Measurements from ENCODE around the gene DHTKD1.

DNA sequence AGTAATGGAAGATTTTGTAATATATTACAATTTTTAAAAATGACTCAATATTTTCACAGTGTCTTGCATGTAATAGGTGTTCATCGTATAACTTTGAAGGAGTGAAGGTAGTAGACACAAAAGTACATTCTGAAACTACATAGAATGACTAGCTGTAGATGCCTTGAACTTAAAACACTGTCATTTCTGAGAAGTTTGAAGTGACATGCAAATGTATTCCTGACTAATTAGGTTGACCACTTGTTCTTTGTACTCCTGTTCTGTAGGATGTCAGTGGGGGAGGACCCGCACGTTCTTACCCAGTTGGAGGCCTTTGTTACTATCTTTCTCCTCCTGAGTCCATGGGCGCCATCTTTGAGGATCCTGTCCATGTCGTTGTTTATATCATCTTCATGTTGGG, 91.9 kb downstream of the DHTKD1 start:
- TF ChIP-seq, protein P1, sequence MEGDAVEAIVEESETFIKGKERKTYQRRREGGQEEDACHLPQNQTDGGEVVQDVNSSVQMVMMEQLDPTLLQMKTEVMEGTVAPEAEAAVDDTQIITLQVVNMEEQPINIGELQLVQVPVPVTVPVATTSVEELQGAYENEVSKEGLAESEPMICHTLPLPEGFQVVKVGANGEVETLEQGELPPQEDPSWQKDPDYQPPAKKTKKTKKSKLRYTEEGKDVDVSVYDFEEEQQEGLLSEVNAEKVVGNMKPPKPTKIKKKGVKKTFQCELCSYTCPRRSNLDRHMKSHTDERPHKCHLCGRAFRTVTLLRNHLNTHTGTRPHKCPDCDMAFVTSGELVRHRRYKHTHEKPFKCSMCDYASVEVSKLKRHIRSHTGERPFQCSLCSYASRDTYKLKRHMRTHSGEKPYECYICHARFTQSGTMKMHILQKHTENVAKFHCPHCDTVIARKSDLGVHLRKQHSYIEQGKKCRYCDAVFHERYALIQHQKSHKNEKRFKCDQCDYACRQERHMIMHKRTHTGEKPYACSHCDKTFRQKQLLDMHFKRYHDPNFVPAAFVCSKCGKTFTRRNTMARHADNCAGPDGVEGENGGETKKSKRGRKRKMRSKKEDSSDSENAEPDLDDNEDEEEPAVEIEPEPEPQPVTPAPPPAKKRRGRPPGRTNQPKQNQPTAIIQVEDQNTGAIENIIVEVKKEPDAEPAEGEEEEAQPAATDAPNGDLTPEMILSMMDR (conservative IDR thresholded peaks at IDR 0.05; ENCODE audit: low read depth, low read length): no peak
- TF ChIP-seq POLR2A (IDR thresholded peaks at IDR 0.05; ENCODE audit: low read depth, low read length): no peak
- no peak for TF ChIP-seq SMC3 (IDR thresholded peaks at IDR 0.05; ENCODE audit: low read depth, low read length)
- TF ChIP-seq MAZ (IDR thresholded peaks at IDR 0.05; ENCODE audit: borderline replicate concordance, low read depth, low read length): no peak

All from IMR-90 (cell line).